SK-N-SH (cell line): Measurements from ENCODE around the gene TUBB2B. TPM values are rescaled to one million over a fixed set of nuclear protein-coding genes. Genes with fewer than 3 reads are reported as not detected.
A peak's percentile ranks its signal among the peaks of the same experiment; 100 is the strongest.

Source experiments
- CTCF ChIA-PET: fragments of 300-600, 350-600 bp; formaldehyde crosslinking; extraction: SDS; loops from one replicate; lab custom pipeline; 2021; lab: Yijun Ruan, JAX
- POLR2A ChIA-PET: fragments of 350-600 bp; sonication (Branson Sonifier 250); formaldehyde crosslinking; extraction: SDS; loops from one replicate; lab custom pipeline; 2020; ENCODE audit warnings: antibody characterized with exemption, inconsistent platforms; lab: Yijun Ruan, JAX
- DNase-seq: peaks from one replicate; pipeline ENCODE4 v3.0.0; 2012
- H2AFZ ChIP-seq: fragments of 200-600 bp; sonication (generic); 2 replicates; pipeline ENCODE4 v1.8.1; 2016; ENCODE audit warnings: antibody characterized with exemption, mild to moderate bottlenecking, low read depth
- H3F3A ChIP-seq: fragments of 200-600 bp; sonication (generic); replicated peaks from 2 replicates; pipeline ENCODE3; 2016; ENCODE audit warnings: antibody characterized with exemption, mild to moderate bottlenecking; ENCODE audit not compliant: insufficient read depth
- H3K27ac ChIP-seq, 2 experiments: fragments of 200-500 bp in 1 of 2; fragments of 200-600 bp in 1 of 2; sonication (Bioruptor generic) in 1 of 2; sonication (generic), shearing (Covaris generic) in 1 of 2; 2 replicates each; pipeline versions ENCODE4 v1.5.1 to v1.6.1; 2014 to 2016; ENCODE audit warnings: low read depth in 2 of 2, inconsistent platforms in 1 of 2, low read length in 1 of 2, mild to moderate bottlenecking in 1 of 2, mixed read lengths in 1 of 2
- H3K27me3 ChIP-seq: fragments of 200-600 bp; sonication (generic), shearing (Covaris generic); 2 replicates; pipeline ENCODE4 v1.6.1; 2016; ENCODE audit warnings: mixed run types; ENCODE audit not compliant: insufficient read depth
- H3K36me3 ChIP-seq, 2 experiments: fragments of 200-500 bp in 1 of 2; fragments of 200-600 bp in 1 of 2; sonication (Bioruptor generic) in 1 of 2; sonication (generic) in 1 of 2; replicated peaks in 1 of 2; 2 replicates each; pipeline versions ENCODE3 to v1.5.1; 2014 to 2016; ENCODE audit warnings: low read length in 1 of 2, mild to moderate bottlenecking in 1 of 2; ENCODE audit not compliant: insufficient read depth in 2 of 2, control insufficient read depth in 1 of 2
- H3K4me1 ChIP-seq, 2 experiments: fragments of 200-500 bp in 1 of 2; fragments of 200-600 bp in 1 of 2; sonication (Bioruptor generic) in 1 of 2; sonication (generic), shearing (Covaris generic) in 1 of 2; 2 replicates each; pipeline versions ENCODE4 v1.5.1 to v1.6.1; 2014 to 2016; ENCODE audit warnings: low read depth in 1 of 2, low read length in 1 of 2, mixed run types in 1 of 2; ENCODE audit not compliant: insufficient read depth in 2 of 2, control insufficient read depth in 1 of 2
- H3K4me2 ChIP-seq: fragments of 200-600 bp; sonication (generic), shearing (Covaris generic); 2 replicates; pipeline ENCODE4 v1.6.1; 2017; ENCODE audit warnings: mixed run types
- H3K4me3 ChIP-seq, 2 experiments: fragments of 200-500 bp in 1 of 2; fragments of 200-600 bp in 1 of 2; sonication (Bioruptor generic) in 1 of 2; sonication (generic), shearing (Covaris generic) in 1 of 2; 2 replicates each; pipeline versions ENCODE4 v1.5.1 to v1.8.1; 2014 to 2016; ENCODE audit warnings: low read depth in 2 of 2, inconsistent platforms in 1 of 2, low read length in 1 of 2, mild to moderate bottlenecking in 1 of 2, mixed read lengths in 1 of 2, moderate library complexity in 1 of 2
- H3K79me2 ChIP-seq: fragments of 200-600 bp; sonication (generic); 2 replicates; pipeline ENCODE4 v1.8.1; 2017; ENCODE audit warnings: mild to moderate bottlenecking; ENCODE audit not compliant: insufficient read depth
- H3K9ac ChIP-seq: fragments of 200-600 bp; sonication (generic); 2 replicates; pipeline ENCODE4 v1.6.1; 2017; ENCODE audit warnings: mixed run types
- H3K9me2 ChIP-seq: fragments of 200-600 bp; sonication (generic); 2 replicates; pipeline ENCODE4 v1.6.1; 2017; ENCODE audit warnings: mixed run types
- H3K9me3 ChIP-seq: fragments of 200-600 bp; sonication (generic); 2 replicates; pipeline ENCODE4 v1.6.1; 2017; ENCODE audit warnings: mixed run types, mild to moderate bottlenecking, moderate library complexity
- H4K20me1 ChIP-seq: fragments of 200-600 bp; sonication (generic); 2 replicates; pipeline ENCODE4 v1.6.1; 2017; ENCODE audit warnings: mild to moderate bottlenecking, mixed run types; ENCODE audit not compliant: insufficient read depth
- FOSL2 ChIP-seq: IDR thresholded peaks from 2 replicates; pipeline ENCODE4 v1.4.0; 2012; ENCODE audit warnings: low read depth, mild to moderate bottlenecking, moderate library complexity, borderline replicate concordance
- FOXJ3 ChIP-seq: sonication (generic); formaldehyde crosslinking; IDR thresholded peaks from 2 replicates; pipeline ENCODE4 v1.5.1; 2020; ENCODE audit warnings: mild to moderate bottlenecking, missing genetic modification reagents
- GATA2 ChIP-seq: sonication (generic); formaldehyde crosslinking; IDR thresholded peaks from 2 replicates; pipeline ENCODE4 v1.5.0; 2020; ENCODE audit warnings: mild to moderate bottlenecking, missing genetic modification reagents
- JUND ChIP-seq: IDR thresholded peaks from 2 replicates; pipeline ENCODE4 v1.4.0; 2012
- MXI1 ChIP-seq: IDR thresholded peaks from 2 replicates; pipeline ENCODE4 v1.6.1; 2012; ENCODE audit warnings: mild to moderate bottlenecking, low read depth, low read length, improper control_type of control experiment
- NRF1 ChIP-seq: IDR thresholded peaks from 2 replicates; pipeline ENCODE4 v1.6.1; 2012; ENCODE audit warnings: low read depth, mild to moderate bottlenecking, low read length
- RAD21 ChIP-seq: IDR thresholded peaks from 2 replicates; pipeline ENCODE4 v1.6.1; 2012; ENCODE audit warnings: mild to moderate bottlenecking, low read length
- RFX5 ChIP-seq: IDR thresholded peaks from 2 replicates; pipeline ENCODE4 v1.6.1; 2012; ENCODE audit warnings: mild to moderate bottlenecking, improper control_type of control experiment, low read length
- SIN3A ChIP-seq: IDR thresholded peaks from 2 replicates; pipeline ENCODE4 v1.6.1; 2012; ENCODE audit warnings: low read depth, mild to moderate bottlenecking, low read length, moderate library complexity, borderline replicate concordance
- SMC3 ChIP-seq: IDR thresholded peaks from 2 replicates; pipeline ENCODE4 v1.6.1; 2012; ENCODE audit warnings: low read depth, low read length, improper control_type of control experiment
- whole genome bisulfite sequencing: methylation state at CpG from one replicate; pipeline ENCODE4 v1.1.6; 2017; ENCODE audit warnings: low lambda C conversion rate; 5-methylcytosine and 5-hydroxymethylcytosine counted together
- polyA plus RNA-seq, 3 experiments: library from polyadenylated mRNA; depleted of rRNA; stranded (reverse); fragments of >200 nt; gene quantifications; 2 replicates each; pipeline ENCODE4 v1.2.3, GENCODE V29; 2012
- TF ChIP-seq, protein P1 (sequence below): IDR thresholded peaks from 2 replicates; pipeline ENCODE4; 2012
- TF ChIP-seq, protein P2 (sequence below): fragments of 150-350 bp; IDR thresholded peaks from 2 replicates; pipeline ENCODE4 v1.6.1; 2016; ENCODE audit warnings: mild to moderate bottlenecking, low read depth, low read length
- TF ChIP-seq, protein P3 (sequence below): IDR thresholded peaks from 2 replicates; pipeline ENCODE4 v1.4.0; 2012; ENCODE audit warnings: low read depth, borderline replicate concordance
- TF ChIP-seq, protein P4 (sequence below): IDR thresholded peaks from 2 replicates; pipeline ENCODE4 v1.6.1; 2012; ENCODE audit warnings: mild to moderate bottlenecking, low read depth, low read length, moderate library complexity
- TF ChIP-seq, protein P5 (sequence below): IDR thresholded peaks from 2 replicates; pipeline ENCODE4 v1.4.0; 2012; ENCODE audit warnings: low read depth

Gene TUBB2B
- polyA plus RNA-seq, 1 of the 3 experiments (the other 2 are of a cell fraction), result 162 TPM

DNA sequence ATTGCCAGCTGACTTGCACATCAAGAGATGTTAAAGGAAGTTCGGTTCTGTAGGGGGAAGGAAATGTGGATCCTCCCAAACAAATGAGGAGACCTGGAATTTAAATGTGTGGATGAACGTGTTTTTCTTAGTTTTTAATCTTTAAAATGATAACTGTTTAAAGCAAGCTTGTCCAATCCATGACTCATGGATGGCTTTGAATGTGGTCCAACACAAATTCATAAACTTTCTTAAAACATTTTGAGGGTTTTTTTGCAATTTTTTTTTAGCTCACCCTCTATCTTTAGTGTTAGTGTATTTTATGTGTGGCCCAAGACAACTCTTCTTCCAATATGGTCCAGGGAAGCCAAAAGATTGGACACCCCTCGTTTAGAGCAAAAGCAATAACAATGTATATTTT lies 12.6 kb downstream of the TUBB2B start:
- Histone ChIP-seq H3K9ac (no peak overlapping the region), H3K9me3 (no peaks in the 10 kb centered on the region), H3K79me2 (no peaks in the 10 kb centered on the region), H2AFZ (no peak overlapping the region), H4K20me1 (no peaks in the 10 kb centered on the region), H3K27me3 (no peaks in the 10 kb centered on the region), H3K36me3 (no peaks in the 10 kb centered on the region), H3K4me2 (no peak overlapping the region), H3K4me3 (no peak overlapping the region), H3F3A (peaks cover 21% of the 10 kb centered on the region), H3K27ac (peak overlapping the region in 1 of 2 experiments; percentile 35; a peak in 1 of 4 replicates), H3K9me2 (no peaks in the 10 kb centered on the region), H3K4me1 (peaks cover 3 to 5% of the 10 kb centered on the region in 2 experiments; a peak in 3 of 4 replicates)
- WGBS, result 60% methylated on average over 3 of the region's 3 CpGs
- POLR2A ChIA-PET, result no interaction called here
- no peak for DNase-seq
- CTCF ChIA-PET, result interaction anchor here (1.2 kb wide), 1 partner anchor 12 kb away, joined by 3 read pairs; the partner anchor contains the start of gene TUBB2B
- TF ChIP-seq FOSL2 (peak; percentile 11; the same call in 1 of the 2 replicates), FOXJ3 (CRISPR knock-in tag) (no peak)

DNA sequence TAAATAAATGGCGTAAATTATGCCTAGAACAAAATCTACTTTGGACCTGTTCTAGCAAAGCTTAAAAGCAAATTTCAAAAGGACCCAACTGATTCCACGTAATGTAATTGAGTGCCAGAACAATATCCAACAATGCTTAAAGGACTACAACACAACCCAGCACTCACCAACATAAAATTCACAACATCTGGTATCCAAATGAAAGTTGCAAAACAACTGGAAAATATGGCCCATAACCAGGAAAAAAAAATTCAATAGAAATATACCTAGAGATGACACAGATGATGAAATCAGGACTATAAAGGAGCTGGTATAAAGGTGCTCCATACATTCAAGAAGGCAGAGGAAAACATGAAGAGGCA lies 14.1 kb downstream of the TUBB2B start:
- Histone ChIP-seq H3K79me2 (no peaks in the 10 kb centered on the region), H3K27ac (no peak overlapping the region), H3K4me1 (peaks cover 9 to 20% of the 10 kb centered on the region in 2 experiments), H3F3A (peaks cover 31% of the 10 kb centered on the region), H3K27me3 (no peaks in the 10 kb centered on the region), H4K20me1 (no peaks in the 10 kb centered on the region), H2AFZ (no peak overlapping the region), H3K4me2 (no peak overlapping the region), H3K36me3 (no peaks in the 10 kb centered on the region), H3K4me3 (no peak overlapping the region), H3K9ac (no peak overlapping the region), H3K9me3 (no peaks in the 10 kb centered on the region)
- CTCF ChIA-PET, result interaction anchor here (1.4 to 2.0 kb wide), 2 partner anchors 17 to 51 kb away, joined by 4 read pairs; no protein-coding TSS in a partner anchor
- POLR2A ChIA-PET, result interaction anchor here (0.8 kb wide), 1 partner anchor 13 kb away, joined by 3 read pairs; no protein-coding TSS in a partner anchor
- DNase-seq, result no peak
- WGBS, result 87% methylated on average over 2 of the region's 2 CpGs
- no peak for TF ChIP-seq SIN3A
- TF ChIP-seq, protein P1, sequence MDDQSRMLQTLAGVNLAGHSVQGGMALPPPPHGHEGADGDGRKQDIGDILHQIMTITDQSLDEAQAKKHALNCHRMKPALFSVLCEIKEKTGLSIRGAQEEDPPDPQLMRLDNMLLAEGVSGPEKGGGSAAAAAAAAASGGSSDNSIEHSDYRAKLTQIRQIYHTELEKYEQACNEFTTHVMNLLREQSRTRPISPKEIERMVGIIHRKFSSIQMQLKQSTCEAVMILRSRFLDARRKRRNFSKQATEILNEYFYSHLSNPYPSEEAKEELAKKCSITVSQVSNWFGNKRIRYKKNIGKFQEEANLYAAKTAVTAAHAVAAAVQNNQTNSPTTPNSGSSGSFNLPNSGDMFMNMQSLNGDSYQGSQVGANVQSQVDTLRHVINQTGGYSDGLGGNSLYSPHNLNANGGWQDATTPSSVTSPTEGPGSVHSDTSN, result no peak
- TF ChIP-seq GATA2, result no peak
- TF ChIP-seq RAD21, result no peak
- TF ChIP-seq, protein P2, sequence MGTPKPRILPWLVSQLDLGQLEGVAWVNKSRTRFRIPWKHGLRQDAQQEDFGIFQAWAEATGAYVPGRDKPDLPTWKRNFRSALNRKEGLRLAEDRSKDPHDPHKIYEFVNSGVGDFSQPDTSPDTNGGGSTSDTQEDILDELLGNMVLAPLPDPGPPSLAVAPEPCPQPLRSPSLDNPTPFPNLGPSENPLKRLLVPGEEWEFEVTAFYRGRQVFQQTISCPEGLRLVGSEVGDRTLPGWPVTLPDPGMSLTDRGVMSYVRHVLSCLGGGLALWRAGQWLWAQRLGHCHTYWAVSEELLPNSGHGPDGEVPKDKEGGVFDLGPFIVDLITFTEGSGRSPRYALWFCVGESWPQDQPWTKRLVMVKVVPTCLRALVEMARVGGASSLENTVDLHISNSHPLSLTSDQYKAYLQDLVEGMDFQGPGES, result no peak
- TF ChIP-seq, protein P3, sequence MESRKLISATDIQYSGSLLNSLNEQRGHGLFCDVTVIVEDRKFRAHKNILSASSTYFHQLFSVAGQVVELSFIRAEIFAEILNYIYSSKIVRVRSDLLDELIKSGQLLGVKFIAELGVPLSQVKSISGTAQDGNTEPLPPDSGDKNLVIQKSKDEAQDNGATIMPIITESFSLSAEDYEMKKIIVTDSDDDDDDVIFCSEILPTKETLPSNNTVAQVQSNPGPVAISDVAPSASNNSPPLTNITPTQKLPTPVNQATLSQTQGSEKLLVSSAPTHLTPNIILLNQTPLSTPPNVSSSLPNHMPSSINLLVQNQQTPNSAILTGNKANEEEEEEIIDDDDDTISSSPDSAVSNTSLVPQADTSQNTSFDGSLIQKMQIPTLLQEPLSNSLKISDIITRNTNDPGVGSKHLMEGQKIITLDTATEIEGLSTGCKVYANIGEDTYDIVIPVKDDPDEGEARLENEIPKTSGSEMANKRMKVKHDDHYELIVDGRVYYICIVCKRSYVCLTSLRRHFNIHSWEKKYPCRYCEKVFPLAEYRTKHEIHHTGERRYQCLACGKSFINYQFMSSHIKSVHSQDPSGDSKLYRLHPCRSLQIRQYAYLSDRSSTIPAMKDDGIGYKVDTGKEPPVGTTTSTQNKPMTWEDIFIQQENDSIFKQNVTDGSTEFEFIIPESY, result no peak
- TF ChIP-seq, protein P4, sequence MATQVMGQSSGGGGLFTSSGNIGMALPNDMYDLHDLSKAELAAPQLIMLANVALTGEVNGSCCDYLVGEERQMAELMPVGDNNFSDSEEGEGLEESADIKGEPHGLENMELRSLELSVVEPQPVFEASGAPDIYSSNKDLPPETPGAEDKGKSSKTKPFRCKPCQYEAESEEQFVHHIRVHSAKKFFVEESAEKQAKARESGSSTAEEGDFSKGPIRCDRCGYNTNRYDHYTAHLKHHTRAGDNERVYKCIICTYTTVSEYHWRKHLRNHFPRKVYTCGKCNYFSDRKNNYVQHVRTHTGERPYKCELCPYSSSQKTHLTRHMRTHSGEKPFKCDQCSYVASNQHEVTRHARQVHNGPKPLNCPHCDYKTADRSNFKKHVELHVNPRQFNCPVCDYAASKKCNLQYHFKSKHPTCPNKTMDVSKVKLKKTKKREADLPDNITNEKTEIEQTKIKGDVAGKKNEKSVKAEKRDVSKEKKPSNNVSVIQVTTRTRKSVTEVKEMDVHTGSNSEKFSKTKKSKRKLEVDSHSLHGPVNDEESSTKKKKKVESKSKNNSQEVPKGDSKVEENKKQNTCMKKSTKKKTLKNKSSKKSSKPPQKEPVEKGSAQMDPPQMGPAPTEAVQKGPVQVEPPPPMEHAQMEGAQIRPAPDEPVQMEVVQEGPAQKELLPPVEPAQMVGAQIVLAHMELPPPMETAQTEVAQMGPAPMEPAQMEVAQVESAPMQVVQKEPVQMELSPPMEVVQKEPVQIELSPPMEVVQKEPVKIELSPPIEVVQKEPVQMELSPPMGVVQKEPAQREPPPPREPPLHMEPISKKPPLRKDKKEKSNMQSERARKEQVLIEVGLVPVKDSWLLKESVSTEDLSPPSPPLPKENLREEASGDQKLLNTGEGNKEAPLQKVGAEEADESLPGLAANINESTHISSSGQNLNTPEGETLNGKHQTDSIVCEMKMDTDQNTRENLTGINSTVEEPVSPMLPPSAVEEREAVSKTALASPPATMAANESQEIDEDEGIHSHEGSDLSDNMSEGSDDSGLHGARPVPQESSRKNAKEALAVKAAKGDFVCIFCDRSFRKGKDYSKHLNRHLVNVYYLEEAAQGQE, result no peak
- TF ChIP-seq MXI1, result no peak
- no peak for TF ChIP-seq JUND
- no peak for TF ChIP-seq NRF1
- no peak for TF ChIP-seq FOSL2
- TF ChIP-seq, protein P5, sequence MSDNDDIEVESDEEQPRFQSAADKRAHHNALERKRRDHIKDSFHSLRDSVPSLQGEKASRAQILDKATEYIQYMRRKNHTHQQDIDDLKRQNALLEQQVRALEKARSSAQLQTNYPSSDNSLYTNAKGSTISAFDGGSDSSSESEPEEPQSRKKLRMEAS, result no peak
- TF ChIP-seq SMC3, result no peak
- no peak for TF ChIP-seq RFX5
- TF ChIP-seq, all 33 proteins: peak for 0
- no peaks in the 10 kb centered on the region for H3K9me2 ChIP-seq
